Lower leg skin (tissue), 3 donors: ENCODE measurements around the gene COX19.
"Not testable (repeated sequence)": the region's sequence is repeated elsewhere in the genome, so short reads cannot be mapped to it uniquely, and the experiment has no call there.

Source experiments
- POLR2A ChIP-seq, 2 donors: fragments of 450-650 bp; IDR thresholded peaks; one replicate each; pipeline ENCODE4 v1.6.1; 2016 to 2017; ENCODE audit warnings: antibody characterized with exemption in 2 of 2, mild to moderate bottlenecking in 1 of 2, moderate library complexity in 1 of 2
- TF ChIP-seq, protein P1 (sequence below), 3 donors: fragments of 450-650 bp; IDR thresholded peaks; one replicate each; pipeline ENCODE4 v1.5.1; 2016; ENCODE audit warnings: antibody characterized with exemption in 3 of 3, mild to moderate bottlenecking in 3 of 3, moderate library complexity in 2 of 3

DNA sequence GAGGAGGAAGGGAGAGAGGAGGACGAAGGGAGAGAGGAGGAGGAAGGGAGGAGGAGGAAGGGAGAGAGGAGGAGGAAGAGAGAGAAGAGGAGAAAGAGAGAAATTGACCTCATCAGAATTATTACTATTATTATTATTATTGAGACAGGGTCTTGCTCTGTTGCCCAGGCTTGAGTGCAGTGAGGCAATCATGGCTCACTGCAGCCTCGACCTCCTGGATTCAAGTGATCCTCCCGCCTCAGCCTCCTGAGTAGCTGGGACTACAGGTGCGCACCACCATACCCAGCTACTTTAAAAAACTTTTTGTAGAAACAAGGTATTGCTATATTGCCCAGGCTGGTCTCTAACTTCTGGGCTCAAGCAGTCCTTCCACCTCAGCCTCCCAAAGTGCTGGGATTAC lies 31.6 kb downstream of the COX19 start:
- TF ChIP-seq, protein P1, sequence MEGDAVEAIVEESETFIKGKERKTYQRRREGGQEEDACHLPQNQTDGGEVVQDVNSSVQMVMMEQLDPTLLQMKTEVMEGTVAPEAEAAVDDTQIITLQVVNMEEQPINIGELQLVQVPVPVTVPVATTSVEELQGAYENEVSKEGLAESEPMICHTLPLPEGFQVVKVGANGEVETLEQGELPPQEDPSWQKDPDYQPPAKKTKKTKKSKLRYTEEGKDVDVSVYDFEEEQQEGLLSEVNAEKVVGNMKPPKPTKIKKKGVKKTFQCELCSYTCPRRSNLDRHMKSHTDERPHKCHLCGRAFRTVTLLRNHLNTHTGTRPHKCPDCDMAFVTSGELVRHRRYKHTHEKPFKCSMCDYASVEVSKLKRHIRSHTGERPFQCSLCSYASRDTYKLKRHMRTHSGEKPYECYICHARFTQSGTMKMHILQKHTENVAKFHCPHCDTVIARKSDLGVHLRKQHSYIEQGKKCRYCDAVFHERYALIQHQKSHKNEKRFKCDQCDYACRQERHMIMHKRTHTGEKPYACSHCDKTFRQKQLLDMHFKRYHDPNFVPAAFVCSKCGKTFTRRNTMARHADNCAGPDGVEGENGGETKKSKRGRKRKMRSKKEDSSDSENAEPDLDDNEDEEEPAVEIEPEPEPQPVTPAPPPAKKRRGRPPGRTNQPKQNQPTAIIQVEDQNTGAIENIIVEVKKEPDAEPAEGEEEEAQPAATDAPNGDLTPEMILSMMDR (IDR thresholded peaks at IDR 0.05), result not testable (repeated sequence)
- not testable (repeated sequence) for TF ChIP-seq POLR2A (IDR thresholded peaks at IDR 0.05)
